Activated effector memory CD4-positive, alpha-beta T cell treated with anti-CD3 and anti-CD28 coated beads, Interleukin-2, amount 50 U/mL, for 16 hours (primary cell): ENCODE measurements around the gene PROSER2.

Experiments
- DNase-seq: peaks from one replicate; pipeline ENCODE4 v3.0.0-alpha.2; 2020

PROSER2 gene

GRCh38 chr10:11805792-11806191, 17.4 kb upstream of the PROSER2 start:
- no peak for DNase-seq

DNA sequence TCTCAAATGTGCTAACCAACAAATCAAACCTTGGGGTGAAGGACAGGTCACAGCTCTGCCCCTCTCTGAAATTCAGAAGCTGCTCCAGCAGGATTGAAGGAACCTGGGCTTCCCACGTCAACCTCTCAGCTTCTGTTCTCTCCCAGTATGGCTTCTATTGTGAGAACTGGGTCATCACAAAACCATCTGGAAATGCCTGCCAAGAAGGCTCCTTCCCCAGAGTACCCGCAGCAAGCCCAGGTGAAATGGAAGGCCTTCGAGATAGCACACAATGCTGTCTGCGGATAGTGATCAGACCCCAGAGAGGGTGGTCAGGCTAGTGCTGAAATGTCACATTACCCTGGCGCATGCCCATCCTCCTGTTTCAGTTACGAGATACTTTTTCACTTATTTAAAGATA, 16.4 kb upstream of the PROSER2 start:
- DNase-seq: no peak

- DNase-seq: no peak
Measured at GRCh38 chr10:11808808-11809207, 14.3 kb upstream of the PROSER2 start.

DNA sequence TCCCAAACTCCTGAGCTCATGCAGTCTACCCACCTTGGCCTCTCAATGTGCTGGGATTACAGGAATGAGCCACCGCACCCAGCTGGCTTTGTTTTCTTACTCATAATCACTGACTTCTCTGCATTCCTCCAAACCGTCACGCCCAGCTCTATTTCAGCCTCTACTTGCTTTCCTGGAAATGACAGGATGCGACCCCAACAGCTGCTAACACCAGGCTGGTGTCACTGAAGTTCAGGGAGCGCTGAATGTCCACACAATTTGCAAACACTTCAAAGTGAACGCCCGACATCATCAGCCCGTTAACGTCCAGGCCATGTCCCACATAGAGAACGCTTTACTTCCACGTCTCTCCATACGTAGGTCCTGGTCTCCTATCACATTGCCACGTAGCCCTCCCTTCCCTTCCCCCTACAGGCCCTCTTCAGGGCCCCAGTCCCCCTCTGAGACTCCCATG, 12.8 kb upstream of the PROSER2 start:
- DNase-seq: no peak

DNA sequence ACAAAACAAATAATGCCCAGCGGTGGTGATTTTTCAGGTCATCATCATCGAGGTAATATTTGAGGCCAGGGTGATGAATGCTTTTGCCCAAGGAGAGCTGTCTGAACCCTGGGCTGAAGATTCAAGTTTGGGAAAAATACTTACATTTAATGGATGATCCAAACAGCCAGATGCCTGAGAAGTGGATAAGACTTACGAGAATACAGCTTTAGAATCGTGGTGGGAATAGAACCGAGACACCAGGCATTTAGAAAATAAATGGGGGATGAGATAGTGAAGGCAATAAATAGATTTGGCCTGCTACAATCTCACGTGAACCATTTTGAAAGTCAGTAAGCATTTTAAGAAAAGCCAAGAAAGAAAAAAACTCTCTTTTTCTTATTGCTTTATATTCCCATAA, 12.2 kb upstream of the PROSER2 start:
- no peak for DNase-seq

DNA sequence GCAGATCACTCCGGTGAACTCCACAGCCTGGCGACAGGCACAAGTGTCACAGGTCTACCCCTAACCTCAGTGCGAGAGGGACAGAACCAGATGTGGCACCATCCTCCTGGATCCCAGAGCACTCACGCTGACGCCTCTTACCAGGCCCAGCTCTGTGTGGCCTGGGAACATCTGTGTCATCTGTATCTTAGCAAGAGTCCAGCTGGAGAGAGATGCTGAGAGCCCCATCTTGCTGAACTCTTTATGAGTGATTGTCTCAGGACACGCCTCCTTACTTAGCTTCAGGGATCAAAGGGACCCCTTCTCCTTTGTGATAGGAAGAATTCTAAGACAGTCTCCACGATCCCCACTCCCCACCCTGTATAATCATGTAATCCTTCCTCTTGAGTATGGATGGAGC, 10.0 kb upstream of the PROSER2 start:
- DNase-seq: no peak

GRCh38 chr10:11813855-11814567, 9.1 kb upstream of the PROSER2 start:
- no peak for DNase-seq

- no peak for DNase-seq
Measured at GRCh38 chr10:11819027-11819426, 4.1 kb upstream of the PROSER2 start.

- DNase-seq: no peak
Measured at GRCh38 chr10:11822026-11822756, 965 bp upstream of the PROSER2 start.

- no peak for DNase-seq
Measured at GRCh38 chr10:11822809-11823121, 391 bp upstream of the PROSER2 start.

DNA sequence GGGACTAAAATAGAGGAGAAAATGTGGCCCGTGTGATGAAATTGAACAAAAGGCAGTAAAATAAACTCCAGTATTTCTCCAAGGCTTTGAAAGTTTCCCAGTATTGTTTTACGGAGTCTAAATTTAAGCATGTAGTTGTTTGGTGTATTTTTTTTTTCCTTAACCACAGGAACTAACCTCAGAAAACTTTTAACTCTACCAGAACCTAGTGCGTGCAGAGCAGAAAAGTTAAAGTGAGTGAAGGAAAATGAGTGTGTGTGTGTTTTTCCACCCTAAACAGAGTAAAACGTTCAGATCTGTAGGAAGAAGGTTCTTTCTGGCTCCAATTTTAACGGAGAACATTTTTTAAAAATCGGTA, 812 bp downstream of the PROSER2 start:
- no peak for DNase-seq

- no peak for DNase-seq
Measured at GRCh38 chr10:11824376-11824775, 1.2 kb downstream of the PROSER2 start.

DNA sequence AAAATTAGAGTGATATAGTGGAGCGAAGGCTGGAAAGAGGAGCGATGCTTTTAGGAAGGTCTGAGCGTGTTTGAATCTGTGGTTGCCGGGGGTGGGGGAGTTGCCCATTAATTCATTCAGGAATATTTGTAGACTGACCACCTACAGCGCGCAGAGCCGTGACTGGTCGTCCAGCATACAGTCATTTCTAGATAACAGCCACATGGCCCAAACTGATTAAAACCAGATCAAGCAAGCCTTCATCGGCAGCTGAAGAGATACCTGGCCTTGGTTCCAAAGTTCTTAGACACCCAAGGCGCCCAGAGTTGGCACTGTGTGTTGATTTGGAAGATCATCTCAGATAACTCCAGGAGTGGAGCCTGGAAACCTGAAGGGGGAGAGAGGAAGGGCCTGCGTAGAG, 1.7 kb downstream of the PROSER2 start:
- DNase-seq: no peak

- no peak for DNase-seq
Measured at GRCh38 chr10:11825796-11826414, 2.7 kb downstream of the PROSER2 start.

- no peak for DNase-seq
Measured at GRCh38 chr10:11827006-11827405, 3.9 kb downstream of the PROSER2 start.

DNA sequence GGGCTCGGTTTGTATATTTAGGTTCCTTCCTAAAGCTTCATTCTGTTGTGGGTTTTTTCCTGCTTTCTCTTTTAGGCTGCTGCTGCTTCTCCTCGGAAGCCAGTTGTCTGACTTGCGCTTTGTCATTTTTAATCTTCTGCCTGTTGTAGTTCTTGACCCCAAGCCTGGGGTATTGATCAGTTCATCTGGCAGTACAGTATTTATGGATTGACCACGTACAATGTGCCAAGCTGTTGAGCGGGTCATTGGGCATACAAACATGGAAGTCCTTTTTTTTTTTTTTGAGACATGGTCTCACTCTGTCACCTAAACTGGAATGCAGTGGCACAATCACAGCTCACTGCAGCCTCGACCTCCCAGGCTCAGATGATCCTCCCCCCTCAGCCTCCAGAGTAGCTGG, 4.3 kb downstream of the PROSER2 start:
- DNase-seq: no peak

DNA sequence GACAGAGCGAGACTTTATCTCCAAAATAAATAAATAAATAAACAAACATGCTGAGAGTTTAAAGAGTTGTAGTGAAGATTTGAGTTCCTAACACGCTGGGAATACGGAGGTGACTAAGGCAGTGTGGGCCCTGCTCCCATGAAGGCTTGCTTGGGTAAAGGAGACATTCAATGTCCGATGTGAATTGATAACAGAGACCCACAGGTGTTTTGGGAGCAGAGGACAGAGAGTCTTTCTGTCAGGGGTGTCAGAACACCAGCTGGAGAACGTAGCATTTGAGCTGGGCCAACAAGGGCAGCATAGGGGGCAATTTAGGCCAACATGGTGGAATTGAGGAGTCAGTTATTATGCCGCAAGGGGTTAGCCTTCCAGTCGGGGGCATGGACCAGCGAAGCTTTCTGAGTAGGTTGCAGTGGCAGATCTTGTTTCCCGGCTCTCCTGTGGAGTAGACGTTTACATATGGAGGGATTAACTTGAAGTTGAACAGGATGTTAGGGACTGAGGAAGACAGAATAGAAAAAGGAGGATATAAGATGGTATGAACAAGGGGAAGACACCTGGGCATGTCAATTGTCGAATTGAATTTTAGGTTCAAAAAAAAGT, 5.6 kb downstream of the PROSER2 start:
- DNase-seq: no peak

- no peak for DNase-seq
Measured at GRCh38 chr10:11830836-11831519, 7.8 kb downstream of the PROSER2 start.

DNA sequence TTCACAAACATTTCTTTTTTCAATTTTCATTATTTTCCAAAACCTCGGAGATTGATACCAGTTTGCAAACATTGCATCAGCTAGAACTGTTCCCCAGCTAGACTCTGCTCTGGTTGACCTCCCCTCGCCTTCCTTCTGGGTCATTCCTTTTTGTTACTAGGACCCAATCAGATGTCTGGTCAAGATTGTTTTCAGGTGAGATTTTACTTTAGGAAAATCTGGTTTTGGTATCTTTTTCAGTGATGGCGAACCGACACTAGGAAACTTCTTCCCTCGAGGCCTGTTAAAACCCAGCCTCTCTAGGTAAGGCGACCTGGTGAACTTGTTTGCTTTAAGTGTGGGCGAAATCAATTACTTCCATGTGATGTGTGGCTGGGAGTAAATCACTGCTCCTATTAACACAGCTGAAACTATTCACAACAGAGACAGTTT, 8.4 kb downstream of the PROSER2 start:
- no peak for DNase-seq

- no peak for DNase-seq
Measured at GRCh38 chr10:11832042-11832441, 8.9 kb downstream of the PROSER2 start.

DNA sequence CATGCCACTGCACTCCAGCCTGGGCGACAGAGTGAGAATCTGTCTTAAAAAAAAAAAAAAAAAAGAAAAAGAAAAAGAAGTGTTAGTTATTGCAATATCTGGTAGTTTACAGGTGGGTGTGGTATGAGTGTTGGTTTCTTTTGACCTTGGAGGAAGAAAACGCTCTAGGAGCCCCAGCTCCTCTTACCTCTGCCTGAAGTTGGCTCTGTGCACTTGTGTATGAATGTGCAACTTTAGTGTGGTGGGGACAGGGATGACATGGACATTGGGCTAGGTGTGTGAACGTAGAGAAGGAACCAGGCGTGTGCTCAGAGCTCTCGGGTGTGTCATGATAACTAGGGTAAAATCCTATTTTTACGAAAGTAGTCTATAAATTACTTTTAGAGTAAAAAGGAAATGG, 11.9 kb downstream of the PROSER2 start:
- DNase-seq: no peak

DNA sequence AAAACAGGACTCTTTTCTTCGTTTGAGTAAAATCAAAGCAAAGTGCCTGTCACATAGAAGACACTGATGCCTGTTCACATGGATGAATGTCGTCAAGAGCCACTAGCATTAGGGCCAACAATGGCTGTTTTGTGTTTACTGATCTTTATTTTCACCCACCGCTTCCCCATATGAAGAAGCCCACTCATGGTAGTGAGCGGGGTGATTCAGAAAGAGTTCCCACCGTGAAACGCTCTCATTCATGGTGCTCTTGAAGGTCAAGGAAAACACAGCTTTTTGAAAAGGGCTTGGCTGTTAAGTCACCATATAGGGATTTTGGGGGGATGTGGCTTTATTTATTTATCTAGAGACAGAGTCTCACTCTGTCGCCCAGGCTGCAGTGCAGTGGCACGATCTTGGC, 12.5 kb downstream of the PROSER2 start:
- DNase-seq: no peak
